ENCODE results near the gene LSP1.
A peak's percentile ranks its signal among the peaks of the same experiment; 100 is the strongest.

The LSP1 gene

DNA sequence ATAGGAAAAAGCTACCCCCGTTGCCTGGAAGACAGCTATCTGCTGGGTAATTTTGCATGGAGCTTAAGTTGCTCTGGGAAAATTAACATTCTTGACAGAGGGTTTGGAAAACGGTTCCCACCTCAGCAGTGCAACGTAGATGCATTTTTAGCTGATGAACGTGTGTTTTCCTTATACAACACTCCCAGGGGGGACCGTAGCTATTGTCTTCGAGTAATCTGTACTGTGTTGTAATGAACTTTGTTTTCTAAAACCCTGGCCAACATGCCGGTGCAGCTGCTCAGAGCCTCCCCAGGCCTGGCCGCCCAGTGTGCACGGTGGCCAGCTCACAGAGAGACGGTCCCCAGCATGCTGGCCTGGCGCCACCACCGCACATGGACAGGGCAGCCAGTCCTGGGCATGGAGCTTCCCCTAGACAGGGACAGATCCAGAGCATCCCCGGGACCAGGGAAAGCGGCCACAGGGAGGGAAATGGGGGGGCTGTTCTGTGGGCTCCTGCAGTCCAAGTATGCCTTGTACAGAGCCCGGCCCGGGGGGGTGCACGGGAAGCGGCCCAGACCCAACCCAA, 68.8 kb downstream of the LSP1 start:
- H3K36me3 Mint-ChIP-seq (ENCODE audit: low read depth) = no peaks in the 10 kb centered on the region
- no peaks in the 10 kb centered on the region for H3K9me3 Mint-ChIP-seq
- H3K4me3 Mint-ChIP-seq = no peak overlapping the region
- H3K27me3 Mint-ChIP-seq (ENCODE audit: low read depth, poor library complexity) = peaks cover 7% of the 10 kb centered on the region
- TF ChIP-seq, protein P1, sequence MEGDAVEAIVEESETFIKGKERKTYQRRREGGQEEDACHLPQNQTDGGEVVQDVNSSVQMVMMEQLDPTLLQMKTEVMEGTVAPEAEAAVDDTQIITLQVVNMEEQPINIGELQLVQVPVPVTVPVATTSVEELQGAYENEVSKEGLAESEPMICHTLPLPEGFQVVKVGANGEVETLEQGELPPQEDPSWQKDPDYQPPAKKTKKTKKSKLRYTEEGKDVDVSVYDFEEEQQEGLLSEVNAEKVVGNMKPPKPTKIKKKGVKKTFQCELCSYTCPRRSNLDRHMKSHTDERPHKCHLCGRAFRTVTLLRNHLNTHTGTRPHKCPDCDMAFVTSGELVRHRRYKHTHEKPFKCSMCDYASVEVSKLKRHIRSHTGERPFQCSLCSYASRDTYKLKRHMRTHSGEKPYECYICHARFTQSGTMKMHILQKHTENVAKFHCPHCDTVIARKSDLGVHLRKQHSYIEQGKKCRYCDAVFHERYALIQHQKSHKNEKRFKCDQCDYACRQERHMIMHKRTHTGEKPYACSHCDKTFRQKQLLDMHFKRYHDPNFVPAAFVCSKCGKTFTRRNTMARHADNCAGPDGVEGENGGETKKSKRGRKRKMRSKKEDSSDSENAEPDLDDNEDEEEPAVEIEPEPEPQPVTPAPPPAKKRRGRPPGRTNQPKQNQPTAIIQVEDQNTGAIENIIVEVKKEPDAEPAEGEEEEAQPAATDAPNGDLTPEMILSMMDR (IDR thresholded peaks at IDR 0.05) = no peak
- H3K4me1 Mint-ChIP-seq = peaks cover 34% of the 10 kb centered on the region
- no peak for DNase-seq
- no peak overlapping the region for H3K27ac Mint-ChIP-seq

DNA sequence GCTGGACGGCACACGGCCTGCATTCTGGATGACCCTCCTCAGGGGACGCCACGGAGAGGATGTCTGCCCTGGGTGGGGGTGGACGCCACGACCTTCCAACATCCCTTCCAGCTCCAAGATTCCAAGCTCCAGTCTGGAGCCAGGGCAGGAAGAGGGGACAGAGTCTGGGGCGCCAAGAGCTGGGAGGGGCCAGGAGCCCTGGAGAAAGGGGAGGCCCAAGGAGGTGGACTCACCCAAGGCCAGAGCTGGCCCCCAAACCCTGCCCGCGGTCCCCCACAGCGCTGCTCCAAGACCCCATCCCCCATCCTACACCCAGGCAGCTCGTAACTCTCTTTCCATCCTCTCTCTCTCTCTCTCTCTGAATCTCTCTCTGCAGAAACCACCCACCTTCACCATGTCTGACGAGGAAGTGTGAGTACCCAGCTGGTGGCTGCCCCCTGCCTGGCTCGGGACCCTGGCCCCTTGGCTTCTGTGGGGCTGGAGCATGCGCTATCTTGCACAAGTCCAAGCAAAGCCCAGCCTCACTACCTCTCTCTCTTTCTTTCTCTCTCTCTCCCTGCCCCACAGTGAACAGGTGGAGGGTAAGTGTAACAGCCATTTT, 69.7 kb downstream of the LSP1 start:
- no peak for DNase-seq
- H3K27ac Mint-ChIP-seq = peak overlapping the region; percentile 39
- H3K27me3 Mint-ChIP-seq (ENCODE audit: low read depth, poor library complexity) = peaks cover 7% of the 10 kb centered on the region
- no peaks in the 10 kb centered on the region for H3K9me3 Mint-ChIP-seq
- no peaks in the 10 kb centered on the region for H3K36me3 Mint-ChIP-seq (ENCODE audit: low read depth)
- peaks cover 36% of the 10 kb centered on the region for H3K4me1 Mint-ChIP-seq
- H3K4me3 Mint-ChIP-seq = no peak overlapping the region
- TF ChIP-seq, protein P1 (IDR thresholded peaks at IDR 0.05) = no peak

DNA sequence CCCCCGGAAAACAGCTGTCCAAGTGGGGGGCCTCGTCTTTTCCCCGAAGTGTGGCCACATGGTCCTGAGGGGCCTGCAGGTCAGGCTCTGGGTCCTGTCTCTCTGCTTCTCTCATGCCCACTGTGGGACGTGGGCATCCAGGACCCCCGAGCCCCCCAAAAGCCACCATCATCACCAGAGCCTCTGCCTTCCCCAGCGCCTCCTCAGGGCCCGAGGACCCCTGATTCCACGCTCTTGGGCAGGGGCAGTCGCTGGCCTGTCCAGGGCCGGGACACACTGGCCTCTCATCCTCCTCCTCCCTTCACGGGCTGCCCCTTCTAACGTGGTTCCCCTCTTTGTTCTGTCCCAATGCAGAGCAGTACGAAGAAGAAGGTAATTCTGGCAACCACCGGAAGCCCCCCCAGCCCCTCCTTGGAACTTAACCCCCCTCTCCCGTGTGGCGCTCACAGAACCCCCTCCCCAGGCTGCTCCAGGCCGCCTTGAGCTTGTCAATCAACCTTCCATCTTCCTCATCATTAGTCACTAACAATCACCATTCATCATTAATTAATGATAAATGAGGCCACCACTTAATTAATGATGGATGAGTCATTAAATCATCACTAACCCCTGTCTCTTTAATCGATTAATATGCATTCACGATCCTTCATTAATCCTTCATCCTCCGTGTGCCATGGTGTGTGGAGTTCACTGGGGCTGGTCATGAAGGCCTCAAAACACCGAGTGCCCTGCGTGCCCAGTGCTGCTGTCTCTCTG, 70.5 kb downstream of the LSP1 start:
- Mint-ChIP-seq H3K36me3 (ENCODE audit: low read depth) (no peaks in the 10 kb centered on the region), H3K27ac (no peak overlapping the region), H3K4me3 (no peak overlapping the region), H3K4me1 (peaks cover 36% of the 10 kb centered on the region), H3K27me3 (ENCODE audit: low read depth, poor library complexity) (peaks cover 5% of the 10 kb centered on the region), H3K9me3 (no peaks in the 10 kb centered on the region)
- TF ChIP-seq, protein P1 (IDR thresholded peaks at IDR 0.05) = no peak
- no peak for DNase-seq

DNA sequence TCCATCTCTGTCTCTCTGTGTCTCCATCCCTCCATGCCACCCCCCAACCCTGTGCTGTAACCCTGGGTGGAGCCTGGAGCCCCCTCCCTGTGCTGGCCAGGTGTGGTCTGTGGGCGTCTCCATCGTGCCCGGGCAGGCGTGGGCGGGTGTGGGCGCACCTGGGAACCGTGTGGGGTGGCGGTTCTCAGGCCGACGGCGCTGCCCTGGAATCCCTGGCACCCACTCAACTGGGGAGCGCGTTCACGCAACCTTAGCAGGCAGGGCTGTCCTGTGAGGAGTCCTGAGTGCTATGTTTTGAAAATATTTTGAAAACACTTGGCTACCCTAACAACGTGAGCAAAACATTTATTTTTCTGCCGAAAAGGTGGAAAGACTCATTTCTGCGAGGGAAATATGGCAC, 71.3 kb downstream of the LSP1 start:
- Mint-ChIP-seq H3K27ac (no peak overlapping the region), H3K4me3 (no peak overlapping the region), H3K36me3 (ENCODE audit: low read depth) (no peaks in the 10 kb centered on the region), H3K4me1 (peaks cover 36% of the 10 kb centered on the region), H3K27me3 (ENCODE audit: low read depth, poor library complexity) (peaks cover 2% of the 10 kb centered on the region), H3K9me3 (no peaks in the 10 kb centered on the region)
- TF ChIP-seq, protein P1 (IDR thresholded peaks at IDR 0.05) = no peak
- DNase-seq = no peak

DNA sequence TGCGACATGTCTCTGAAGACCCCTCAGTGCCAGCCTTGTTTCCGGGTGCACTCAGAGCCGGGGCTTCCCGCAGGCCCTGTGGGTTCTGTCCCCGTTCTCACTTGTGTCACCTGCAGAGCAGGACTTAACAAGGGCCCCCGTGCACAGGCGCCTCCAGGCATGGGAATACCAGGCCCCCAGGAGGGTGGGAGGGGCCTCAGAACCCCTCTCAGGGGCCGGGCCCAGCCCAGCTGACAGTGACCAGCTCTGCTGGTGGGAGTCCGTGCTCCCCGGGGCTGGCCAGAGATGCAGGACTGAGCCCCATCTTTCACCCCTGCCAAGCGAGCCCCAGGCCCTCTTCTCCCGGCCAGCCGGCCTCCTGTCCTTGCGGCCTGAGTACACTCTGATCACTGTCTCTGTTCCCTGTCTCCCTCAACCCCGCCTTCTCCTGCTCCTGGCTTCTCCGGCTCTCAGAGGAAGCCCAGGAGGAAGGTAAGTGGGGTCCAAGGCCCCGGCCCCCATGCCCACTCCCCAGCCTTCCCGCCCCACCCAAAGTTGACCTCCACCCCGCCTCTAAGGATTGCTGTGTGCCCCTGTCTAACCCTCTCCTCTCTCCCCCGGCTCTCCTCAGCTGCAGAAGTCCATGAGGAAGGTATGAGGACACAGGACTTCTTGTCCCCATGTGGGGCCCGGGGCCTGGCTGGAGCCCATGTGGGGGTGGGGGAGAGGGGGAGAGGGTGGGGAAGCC, 71.9 kb downstream of the LSP1 start:
- no peaks in the 10 kb centered on the region for H3K9me3 Mint-ChIP-seq

More for the DNA sequence above, 71.9 kb downstream of the LSP1 start:
- H3K4me3 Mint-ChIP-seq = no peak overlapping the region
- H3K27me3 Mint-ChIP-seq (ENCODE audit: low read depth, poor library complexity) = peaks cover 2% of the 10 kb centered on the region
- H3K4me1 Mint-ChIP-seq = peaks cover 36% of the 10 kb centered on the region
- TF ChIP-seq, protein P1 (IDR thresholded peaks at IDR 0.05) = no peak
- H3K36me3 Mint-ChIP-seq (ENCODE audit: low read depth) = no peaks in the 10 kb centered on the region
- no peak for DNase-seq
- H3K27ac Mint-ChIP-seq = no peak overlapping the region
